NCI-H1417 (cell line): ENCODE data around the gene ITGAD.
A peak's percentile ranks its signal among the peaks of the same experiment; 100 is the strongest.

ENCODE experiments used
- DNase-seq, 3 experiments: peaks; one replicate each; lab custom pipeline; 2025; lab: John Stamatoyannopoulos, UW

Gene ITGAD

DNA sequence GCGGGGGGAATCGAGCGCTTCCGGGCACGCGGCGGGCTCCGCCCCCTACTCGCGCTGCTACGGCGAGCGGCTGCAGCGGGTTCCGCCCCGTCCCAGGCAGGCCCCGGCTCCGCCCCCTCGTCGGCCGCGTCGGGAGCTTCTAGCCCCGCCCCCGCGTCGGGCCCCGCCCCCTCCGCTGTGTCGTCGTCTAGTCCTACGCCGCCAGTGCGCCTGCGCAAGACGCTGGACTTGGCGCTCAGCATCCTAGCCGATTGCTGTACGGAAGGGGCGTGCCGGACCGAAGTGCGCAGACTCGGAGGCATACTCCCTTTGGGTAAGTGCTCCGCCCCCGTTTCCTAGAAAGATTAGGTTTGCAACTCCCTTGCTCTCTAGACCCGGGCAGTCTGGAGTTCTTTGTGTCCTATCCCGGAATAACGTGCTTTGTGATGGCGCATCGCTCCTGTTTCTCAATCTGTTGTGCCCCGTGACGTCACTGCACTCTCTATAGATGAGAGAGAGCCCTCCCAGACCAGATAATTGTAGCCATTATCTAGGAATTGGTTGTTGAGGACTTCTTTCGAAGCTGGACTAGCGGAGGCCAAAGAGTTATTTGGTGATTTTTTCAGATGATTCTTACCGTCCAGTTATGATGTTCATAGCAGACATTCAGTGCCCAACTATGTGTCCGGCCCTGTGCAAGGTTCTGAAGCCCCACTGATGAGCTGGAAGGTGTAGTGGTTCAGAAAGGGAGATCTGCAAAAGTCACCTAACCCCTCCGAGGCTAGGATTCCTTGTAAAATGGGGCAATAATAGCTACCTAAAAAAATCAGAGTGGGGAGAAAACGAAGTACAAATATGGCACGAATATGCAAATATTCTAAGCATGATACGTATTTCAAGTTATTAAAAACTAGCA is 66.8 kb downstream of the ITGAD start:
- DNase-seq: peak; percentile 97 to 99 (median 99)

DNA sequence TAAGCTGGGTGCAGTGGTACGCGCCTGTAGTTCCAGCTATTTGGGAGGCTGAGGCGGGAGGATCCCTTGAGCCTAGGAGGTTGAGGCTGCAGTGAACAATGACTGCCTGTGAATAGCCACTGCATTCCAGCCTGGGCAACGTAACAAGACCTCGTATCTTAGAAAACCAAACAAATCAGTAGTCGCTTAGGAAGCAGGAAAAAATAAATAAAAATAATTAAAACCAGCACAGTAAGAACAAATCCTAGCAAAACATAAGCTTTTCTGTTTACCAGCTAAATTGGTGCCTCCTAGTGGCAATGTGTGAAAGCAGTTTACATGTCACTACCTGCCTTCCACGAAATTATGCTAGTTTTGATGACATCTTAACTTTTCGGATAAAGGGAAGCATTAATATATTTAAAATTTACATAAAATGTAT is 67.5 kb downstream of the ITGAD start:
- DNase-seq: peak in 1 of 3 experiments; percentile 27

DNA sequence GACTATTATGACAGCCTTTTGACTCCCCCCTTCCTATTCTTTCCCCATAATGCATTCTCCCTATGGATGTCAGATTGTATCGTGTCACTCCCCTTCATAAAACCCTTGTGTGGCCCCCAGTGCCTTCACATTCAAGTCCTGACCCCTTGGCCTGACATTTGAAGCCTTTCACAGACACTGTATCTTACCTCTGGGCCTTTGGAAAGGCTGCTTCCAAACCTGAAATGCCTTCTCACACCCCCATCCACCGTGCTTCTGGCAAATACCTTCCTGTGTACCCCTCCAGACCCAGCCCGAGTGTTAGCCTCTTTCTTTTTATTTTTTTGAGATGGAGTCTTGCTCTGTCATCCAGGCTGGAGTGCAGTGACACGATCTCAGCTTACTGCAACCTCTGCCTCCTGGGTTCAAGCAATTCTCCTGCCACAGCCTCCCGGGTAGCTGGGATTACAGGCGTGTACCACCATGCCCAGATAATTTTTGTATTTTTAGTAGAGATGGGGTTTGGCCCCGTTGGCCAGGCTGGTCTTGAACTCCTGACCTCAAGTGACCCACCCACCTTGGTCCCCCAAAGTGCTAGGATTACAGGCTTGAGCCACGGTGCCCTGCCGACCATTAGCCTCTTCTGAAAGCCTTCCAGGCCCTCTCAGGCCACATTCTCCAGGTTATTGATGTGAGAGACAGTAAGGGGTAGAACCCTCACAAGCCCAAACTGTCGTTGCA is 68.2 kb downstream of the ITGAD start:
- DNase-seq: no peak

DNA sequence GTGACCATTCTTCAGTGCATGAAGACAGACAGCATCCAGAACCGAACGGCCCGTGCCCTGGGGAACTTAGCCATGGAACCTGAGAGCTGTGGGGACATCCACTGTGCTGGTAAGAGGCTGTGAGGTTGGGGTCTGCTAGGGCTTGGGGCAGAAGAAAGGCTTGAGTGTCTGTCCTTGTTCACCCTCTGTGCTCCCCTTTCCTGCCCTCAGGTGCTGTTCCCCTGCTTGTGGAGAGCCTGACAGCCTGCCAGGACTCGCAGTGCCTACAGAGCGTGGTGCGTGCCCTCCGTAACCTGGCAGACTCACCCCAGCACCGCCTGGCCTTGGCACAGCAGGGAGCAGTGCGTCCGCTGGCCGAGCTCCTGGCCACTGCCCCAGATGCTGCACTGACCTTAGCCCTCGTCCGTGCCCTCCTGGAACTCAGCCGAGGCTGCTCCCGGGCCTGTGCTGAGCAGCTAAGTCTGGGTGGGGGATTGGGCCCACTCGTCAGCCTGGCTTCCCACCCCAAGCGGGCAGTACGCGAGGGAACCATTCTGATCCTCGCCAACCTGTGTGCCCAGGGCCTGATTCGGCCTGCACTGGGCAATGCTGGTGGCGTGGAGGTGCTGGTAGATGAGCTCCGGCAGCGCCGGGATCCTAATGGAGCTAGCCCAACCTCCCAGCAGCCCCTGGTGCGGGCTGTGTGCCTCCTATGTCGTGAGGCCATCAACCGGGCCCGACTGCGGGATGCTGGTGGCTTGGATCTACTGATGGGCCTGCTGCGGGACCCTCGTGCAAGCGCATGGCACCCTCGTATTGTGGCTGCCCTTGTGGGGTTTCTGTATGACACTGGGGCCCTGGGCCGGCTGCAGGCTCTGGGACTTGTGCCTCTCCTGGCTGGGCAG is 69.0 kb downstream of the ITGAD start:
- no peak for DNase-seq

DNA sequence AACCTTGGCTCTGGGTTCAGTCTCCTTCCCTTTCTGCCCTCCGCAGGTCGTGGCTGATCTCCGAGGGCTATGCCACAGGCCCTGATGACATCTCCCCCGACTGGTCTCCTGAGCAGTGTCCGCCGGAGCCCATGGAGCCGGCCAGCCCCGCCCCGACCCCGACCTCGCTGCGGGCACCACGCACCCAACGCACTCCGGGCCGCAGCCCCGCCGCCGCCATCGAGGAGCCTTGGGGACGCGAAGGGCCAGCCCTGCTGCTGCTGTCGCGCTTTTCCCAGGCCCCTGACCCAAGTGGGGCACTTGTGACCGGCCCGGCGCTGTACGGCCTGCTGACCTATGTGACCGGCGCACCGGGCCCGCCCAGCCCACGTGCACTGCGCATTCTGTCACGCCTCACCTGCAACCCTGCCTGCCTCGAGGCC is 71.2 kb downstream of the ITGAD start:
- DNase-seq: no peak

DNA sequence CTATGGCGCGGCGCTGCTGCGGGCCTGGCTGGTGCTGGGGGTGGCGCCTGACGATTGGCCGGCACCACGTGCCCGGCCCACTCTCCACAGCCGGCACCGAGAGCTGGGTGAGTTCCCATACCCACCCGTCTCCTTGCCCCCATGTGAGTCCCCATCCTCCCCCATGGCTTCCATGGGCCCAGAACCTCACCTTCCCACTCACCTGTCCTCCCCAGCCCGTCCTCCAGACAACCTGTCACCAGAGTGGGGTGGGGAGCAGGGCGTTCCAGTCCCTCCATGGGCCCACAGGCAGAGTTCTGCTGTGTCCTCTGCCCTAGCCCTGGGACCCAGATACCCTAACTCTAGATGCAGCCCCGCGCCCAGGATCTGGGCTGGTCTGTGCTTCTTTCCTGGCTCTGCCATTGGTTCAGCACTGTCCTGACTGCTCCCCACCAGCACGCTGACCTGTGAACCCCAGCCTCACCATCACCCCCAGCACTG is 71.7 kb downstream of the ITGAD start:
- DNase-seq: no peak

DNA sequence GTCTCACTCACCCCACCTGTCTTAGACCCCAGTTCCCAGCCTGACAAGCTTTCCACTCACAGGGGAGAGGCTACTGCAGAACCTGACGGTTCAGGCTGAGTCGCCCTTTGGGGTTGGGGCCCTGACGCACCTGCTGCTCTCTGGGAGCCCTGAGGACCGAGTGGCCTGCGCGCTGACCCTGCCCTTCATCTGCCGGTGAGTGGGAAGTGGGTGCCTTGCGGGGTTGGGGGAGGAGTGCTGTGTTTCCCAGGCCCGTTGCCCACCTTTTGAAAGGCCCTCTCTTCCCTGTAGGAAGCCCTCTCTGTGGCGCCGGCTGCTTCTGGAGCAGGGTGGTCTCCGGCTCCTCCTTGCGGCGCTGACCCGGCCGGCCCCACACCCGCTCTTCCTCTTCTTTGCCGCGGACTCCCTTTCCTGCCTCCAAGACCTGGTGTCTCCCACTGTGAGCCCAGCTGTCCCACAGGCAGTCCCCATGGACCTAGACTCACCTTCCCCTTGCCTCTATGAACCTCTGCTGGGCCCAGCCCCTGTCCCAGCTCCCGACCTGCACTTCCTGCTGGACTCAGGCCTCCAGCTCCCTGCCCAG is 72.7 kb downstream of the ITGAD start:
- DNase-seq: no peak

DNA sequence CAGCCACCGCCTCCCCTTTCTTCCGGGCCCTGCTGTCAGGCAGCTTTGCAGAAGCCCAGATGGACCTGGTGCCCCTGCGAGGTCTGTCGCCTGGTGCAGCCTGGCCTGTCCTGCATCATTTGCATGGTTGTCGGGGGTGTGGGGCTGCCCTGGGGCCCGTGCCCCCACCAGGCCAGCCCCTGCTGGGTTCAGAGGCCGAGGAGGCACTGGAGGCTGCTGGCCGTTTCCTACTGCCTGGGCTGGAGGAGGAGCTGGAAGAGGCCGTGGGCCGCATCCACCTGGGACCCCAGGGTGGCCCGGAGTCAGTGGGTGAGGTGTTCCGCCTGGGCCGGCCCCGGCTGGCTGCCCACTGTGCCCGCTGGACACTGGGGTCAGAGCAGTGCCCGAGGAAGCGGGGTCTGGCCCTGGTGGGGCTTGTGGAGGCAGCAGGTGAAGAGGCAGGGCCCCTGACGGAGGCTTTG is 73.3 kb downstream of the ITGAD start:
- no peak for DNase-seq

DNA sequence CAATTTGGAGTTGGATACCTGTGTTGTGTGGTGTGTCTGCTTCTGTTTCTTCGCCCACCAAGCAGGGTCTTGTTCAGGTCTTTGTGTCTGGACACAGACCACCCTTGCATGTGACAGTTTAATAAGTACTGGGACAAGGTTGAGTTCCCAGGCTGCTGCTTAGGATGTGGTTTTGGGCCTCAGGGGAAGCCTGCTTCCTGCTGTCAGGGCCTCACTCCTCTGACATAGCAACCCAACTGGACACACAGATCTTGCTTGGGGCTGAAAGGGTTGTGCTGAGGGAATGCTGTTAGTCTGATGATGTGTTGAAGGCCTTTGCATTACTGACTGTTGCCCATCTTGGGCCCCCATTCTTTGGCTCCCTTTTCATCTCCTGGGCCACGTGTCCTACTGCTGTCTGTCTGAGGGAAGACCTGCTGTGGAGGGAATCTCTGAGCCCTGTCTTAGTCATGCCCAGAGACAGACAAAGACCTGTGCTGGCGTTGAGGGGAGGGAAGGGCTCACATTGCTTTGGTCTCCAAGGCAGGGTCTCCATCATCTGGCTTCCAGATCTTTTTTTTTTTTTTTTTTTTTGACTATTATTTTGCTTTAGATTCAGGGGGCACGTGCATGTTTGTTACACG is 74.1 kb downstream of the ITGAD start:
- no peak for DNase-seq

DNA sequence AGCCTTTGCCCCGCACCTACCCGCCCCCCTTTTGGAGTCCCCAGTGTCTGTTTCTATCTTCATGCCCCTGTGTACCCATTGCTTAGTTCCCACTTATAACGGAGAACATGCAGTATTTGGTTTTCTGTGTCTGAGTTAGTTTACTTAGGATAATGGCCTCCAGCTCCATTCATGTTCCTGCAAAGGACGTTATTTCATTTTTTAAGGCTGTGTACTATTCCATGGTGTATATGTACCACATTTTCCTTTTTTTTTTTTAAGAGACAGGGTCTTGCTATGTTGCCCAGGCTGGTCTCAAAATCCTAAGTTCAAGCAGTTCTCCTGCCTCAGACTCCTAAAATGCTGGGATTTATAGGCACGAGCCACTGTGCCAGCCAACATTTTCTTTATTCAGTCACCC is 74.7 kb downstream of the ITGAD start:
- no peak for DNase-seq

DNA sequence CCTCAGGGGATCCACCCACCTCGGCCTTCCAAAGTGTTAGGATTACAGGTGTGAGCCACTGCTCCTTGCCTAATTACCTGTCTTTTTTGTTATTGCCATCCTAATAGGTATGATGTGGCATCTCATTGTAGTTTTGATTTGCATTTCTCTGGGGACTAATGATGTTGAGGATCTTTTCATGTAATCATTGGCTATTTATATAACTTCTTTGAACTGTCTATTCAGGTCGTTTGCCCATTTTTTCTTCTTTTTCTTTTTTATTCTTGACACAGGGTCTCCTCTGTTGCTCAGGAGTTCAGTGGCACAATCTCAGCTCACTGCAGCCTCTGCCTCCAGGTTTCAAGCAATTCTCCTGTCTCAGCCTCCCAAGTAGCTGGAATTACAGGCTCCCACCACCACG is 77.5 kb downstream of the ITGAD start:
- DNase-seq: no peak

DNA sequence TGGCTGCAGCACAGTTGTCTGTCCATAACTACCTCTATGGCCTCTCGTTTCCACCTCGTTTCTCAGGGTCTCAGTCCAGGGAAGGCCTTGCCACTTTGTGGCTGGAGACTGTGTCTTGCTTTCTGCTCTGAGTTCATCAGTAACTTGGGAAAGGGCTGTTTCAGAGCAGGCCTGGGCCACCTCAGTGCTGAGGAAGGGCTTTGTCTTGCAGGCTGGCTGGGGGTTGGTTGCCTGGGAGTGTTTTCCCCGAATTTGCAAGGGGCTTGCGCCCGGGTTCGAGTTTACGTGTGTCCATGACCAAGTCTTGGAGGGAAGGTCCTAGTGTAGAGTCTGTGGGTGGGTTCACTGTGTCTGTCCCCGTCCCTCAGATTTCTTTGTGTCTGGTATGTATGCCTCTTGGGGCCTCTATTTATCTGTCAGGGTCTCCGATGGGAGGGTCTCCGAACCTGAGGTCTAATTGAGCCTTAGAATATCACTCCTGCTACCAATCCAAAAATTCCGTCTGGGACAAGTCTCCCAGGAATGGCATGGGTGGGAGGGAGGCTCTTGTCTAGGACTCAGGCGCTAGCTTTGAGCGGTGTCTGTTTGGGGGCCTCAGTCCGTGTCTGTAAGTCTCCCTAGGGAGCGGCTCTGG is 78.2 kb downstream of the ITGAD start:
- no peak for DNase-seq

DNA sequence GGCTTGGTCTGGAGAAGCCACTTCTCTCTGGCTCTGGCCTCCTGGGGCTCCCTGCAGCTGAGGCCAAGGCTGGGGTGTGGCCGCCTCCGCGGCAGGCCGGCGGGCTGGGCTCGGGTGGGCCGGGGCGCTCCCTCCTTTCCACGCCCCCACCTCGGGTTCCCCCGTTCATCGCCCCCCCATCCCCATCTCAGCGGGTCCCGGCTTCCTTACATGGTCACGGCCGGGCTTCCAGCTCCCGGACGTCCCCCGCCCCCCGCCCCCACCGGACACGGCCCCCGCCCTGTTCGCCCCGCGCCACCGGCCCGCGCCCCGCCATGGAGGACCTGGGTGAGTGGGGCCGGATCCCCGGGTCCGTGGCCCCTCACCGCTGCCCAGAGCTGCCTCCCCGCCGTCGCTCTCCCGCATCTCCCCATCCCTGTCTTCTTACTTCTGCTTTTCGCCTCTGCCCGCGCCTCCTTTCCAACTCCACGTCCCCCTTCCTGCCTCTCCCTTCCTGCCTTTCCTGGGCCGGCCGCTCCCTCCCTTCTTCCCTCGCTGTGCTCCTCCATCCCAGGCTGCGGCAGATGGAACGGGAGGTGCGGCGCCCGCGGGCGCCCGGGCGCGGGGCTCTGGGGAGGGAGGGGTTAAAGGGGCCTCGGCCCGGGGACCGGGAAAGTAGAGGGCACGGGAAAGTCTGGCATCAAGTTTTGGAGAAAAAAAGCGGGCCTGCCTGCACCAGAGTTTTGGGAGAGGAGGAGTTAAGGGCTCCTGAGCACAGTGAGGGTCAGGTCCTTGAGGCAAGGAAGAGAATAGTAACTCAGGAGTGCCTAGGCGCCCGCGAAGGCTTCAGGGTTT is 79.0 kb downstream of the ITGAD start, which contains the start of gene TGFB1I1:
TSS of gene TGFB1I1 (plus strand) at position 278 of the 834 bp plus-strand sequence. CDS start at position 315, 37 bp downstream.
- peak in 2 of 3 experiments; percentile 41 to 43 for DNase-seq

DNA sequence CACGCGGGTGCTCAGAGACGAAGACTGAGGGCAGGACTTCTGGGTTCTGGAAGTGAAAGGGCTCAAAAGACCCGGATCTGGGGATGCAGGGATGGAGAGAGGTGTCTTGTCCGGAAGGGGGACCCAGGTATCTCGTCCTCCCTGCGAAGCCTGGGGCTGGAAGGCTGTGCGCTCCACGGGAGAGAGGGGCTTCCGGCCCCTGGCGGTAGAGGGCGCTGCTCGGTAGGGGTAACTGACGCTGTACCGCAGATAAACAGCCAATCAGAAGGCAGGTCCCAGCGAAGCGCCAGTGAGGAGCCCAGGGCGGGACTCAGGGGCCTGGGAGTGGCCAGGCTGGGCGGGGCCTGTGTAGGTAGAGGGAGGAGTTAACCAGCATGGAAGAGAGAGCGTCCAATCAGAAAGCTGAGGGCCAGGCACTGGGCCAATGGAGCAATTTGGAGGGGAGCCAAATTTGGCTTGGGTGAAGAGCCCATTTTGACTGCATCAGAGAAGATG is 79.6 kb downstream of the ITGAD start:
- peak in 1 of 3 experiments; percentile 36 for DNase-seq

DNA sequence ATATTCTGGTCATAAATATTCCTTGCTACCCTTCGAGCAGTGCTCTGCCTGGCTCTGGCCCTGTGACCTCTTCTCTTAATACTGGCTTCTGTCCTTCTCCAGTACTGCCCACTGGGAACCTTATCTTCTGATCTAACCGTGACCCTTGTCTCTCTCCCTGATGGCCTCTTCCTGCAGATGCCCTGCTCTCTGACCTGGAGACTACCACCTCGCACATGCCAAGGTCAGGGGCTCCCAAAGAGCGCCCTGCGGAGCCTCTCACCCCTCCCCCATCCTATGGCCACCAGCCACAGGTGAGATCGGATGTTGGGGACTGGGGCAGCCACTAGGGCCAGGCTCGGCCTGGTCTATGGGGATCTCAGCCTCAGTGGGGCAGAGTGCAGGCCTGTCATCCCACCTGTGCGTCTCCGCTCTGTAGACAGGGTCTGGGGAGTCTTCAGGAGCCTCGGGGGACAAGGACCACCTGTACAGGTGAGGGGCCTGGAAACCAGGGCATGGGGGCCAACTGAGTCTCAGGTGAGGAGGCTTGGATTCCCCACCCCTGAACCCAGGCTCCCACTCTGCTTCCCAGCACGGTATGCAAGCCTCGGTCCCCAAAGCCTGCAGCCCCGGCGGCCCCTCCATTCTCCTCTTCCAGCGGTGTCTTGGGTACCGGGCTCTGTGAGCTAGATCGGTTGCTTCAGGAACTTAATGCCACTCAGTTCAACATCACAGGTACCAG is 80.3 kb downstream of the ITGAD start:
- DNase-seq: no peak

DNA sequence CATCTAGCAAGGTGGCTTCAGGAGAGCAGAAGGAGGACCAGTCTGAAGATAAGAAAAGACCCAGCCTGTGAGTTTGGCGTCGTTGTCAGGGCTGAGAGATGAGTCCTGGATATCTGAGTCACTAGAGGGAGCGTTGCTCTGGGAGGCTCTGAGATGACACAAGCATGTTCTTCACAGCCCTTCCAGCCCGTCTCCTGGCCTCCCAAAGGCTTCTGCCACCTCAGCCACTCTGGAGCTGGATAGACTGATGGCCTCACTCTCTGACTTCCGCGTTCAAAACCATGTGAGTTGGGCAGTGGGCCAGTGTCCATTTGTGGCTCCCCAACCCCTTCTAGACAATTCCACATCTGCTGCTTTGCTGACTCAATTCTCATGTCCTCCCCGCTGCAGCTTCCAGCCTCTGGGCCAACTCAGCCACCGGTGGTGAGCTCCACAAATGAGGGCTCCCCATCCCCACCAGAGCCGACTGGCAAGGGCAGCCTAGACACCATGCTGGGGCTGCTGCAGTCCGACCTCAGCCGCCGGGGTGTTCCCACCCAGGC is 81.1 kb downstream of the ITGAD start:
- no peak for DNase-seq

DNA sequence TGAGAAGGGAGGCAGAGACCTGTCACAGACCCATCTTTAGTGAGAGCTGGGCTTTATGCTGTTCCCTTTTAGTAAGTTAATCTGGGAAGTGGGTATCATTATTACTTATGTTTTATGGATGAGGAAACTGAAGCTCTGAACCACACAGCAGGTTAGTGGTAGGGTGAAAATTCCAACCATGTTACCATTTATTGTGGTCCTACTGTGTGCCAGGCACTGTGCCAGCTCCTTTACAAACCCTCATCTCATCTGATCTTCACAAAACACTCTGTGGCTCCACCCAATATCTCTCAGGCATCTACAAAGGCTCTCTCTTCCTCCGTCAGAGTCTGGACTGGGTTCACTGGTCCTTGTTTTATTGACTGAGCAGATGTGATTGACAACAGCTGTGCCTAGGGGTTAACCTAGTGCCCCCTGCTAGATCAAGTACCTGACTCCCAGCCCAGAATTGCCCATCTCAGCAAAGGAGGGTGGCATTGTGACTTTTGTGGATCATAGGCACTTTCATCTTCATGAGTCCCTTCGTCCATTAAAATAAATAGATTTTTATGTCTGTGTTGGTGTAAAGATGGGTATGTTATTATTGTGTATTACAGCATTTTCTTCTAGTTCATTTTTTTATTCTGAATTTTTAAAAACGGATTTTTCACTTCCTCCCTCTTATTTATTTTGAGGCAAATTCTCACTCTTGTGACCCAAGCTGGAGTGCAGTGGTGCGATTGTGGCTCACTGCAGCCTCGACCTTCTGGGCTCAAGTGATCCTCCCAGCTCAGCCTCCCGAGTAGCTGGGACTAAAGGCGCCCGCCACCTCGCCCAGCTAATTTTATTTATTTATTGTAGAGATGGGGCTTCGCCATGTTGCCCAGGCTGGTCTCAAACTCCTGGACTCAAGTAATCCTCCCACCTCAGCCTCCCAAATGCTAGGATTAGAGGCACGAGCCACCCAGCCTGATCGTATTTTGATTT is 81.9 kb downstream of the ITGAD start:
- DNase-seq: no peak
